GM13977 (cell line): Measurements from ENCODE around the gene TRNT1.
A peak's percentile ranks its signal among the peaks of the same experiment; 100 is the strongest.

Source experiments
- DNase-seq: peaks from one replicate; pipeline ENCODE4 v3.0.0; 2012; ENCODE audit warnings: low spot score
- in situ Hi-C: fragments of 300-500 bp; cut with MboI; formaldehyde crosslinking; loops from one replicate; pipeline ENCODE4 v1.12.0; 2022; ENCODE audit warnings: low sequenced_read_pairs, low pct_unique_long_range_greater_than_20kb, mixed read lengths, inconsistent platforms; ENCODE audit not compliant: unreplicated experiment
- TF ChIP-seq, protein P1 (sequence below): IDR thresholded peaks from 2 replicates; pipeline ENCODE4 v1.5.1; 2012; ENCODE audit warnings: mild to moderate bottlenecking, control low read depth; ENCODE audit not compliant: insufficient read depth; ENCODE audit errors: extremely low read depth, missing control alignments

The TRNT1 gene

DNA sequence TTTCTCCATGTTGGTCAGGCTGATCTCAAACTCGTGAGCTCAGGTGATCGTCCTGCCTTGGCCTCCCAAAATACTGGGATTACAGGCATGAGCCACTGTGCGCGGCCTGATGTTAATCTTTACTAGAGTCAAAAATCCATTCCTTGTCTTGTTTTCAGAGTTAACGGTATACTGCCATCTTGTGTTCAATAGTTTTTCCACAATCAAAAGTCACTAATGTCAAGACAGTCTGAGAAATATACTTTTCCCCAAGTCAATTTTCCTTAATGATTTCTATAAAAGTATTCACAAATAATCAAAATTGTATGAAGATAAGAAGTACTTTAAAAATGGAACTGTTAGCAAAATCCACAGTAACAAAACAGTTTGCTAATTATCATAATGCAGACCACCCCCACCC, 44.3 kb downstream of the TRNT1 start:
- in situ Hi-C loops = no loop called here
- DNase-seq = no peak
- TF ChIP-seq, protein P1, sequence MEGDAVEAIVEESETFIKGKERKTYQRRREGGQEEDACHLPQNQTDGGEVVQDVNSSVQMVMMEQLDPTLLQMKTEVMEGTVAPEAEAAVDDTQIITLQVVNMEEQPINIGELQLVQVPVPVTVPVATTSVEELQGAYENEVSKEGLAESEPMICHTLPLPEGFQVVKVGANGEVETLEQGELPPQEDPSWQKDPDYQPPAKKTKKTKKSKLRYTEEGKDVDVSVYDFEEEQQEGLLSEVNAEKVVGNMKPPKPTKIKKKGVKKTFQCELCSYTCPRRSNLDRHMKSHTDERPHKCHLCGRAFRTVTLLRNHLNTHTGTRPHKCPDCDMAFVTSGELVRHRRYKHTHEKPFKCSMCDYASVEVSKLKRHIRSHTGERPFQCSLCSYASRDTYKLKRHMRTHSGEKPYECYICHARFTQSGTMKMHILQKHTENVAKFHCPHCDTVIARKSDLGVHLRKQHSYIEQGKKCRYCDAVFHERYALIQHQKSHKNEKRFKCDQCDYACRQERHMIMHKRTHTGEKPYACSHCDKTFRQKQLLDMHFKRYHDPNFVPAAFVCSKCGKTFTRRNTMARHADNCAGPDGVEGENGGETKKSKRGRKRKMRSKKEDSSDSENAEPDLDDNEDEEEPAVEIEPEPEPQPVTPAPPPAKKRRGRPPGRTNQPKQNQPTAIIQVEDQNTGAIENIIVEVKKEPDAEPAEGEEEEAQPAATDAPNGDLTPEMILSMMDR = peak; percentile 51

DNA sequence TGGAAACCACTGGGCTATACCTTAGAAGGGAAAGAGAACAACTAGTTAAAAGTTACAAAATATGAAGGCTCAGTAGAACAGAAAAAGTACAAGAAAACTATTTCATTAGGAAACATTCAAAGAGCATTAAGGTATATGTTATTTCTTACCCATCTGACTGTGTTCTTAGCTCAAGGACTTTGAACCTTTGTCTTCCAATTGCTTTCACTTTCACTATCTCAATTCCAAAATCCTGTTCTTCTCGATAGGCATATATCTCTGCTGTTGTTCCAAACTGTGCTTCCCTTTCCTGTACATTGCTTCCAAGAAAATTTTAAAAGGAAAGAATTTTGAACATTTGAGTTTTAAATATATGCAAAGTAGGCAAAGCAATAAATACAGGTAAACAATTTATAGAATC, 45.9 kb downstream of the TRNT1 start:
- no peak for DNase-seq
- TF ChIP-seq, protein P1 = no peak
- in situ Hi-C loops = no loop called here

DNA sequence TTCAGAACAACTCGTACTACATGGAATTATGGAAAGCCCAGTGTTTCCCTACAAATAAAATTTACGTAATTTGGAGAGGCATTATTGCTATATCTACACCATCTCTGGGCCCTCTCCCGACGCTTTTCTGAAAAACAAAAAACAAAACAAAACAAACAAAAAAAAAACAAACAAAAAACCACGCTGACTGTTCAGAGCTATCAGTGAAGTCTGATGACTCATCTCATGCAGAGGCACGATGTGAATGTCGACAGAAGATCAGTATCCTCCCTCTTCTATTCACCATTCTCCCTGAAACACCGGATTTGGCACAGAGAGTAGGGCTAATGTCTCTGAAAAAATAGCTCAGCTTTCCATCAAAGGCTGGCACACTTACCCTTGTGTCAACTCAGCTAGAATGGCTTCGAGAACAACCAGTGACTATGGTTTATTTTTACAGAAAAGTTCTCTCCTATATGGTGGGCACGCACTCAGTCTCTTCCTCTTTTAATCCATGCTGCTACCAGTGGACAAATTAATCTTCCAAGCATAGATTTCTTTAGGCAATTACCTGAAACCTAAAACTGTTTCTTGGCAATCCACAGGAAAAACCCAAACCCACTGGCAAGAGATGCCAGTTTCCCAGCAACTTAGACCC, 51.2 kb downstream of the TRNT1 start:
- in situ Hi-C loops = loop anchor here (25.0 kb wide), 1 partner anchor 1109 kb away; no protein-coding TSS in a partner anchor
- TF ChIP-seq, protein P1 = no peak
- no peak for DNase-seq

DNA sequence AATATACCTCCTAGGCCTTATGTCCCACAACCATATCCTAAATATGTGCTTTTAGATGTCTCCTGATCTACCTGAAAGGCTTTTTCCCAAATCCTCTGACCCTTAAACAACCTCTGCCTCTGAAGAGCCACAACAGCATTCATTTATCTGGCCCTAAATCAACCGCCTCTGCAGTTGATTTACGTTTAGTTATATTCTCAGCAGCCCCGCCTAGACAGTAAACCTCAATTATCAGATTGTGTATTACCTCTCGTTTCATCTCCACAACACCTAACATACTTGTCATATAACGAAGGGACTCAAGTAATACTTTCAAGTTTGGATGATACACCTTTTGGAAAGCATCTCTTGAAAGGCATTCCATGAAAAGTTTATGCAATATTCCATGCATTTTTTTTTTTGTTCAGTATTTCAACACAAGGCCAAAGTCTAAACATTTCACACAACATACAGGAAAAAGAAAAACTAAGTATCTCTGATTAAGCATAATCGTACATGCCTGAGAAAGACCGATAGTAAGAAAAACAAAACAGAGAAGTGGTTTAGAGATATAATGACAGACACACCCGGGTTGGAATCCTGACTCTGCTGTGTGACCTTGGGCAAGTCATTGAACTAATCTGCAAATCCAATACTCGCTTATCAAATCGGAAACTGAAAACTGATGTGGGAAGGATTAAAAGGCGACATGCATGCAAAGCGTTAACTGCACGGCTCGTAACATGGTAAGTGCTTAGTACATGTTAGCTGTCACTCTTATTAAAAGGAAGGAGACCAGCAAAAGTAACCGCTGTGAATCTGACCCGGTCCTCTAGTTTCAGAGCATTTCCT, 52.0 kb downstream of the TRNT1 start:
- TF ChIP-seq, protein P1 = no peak
- in situ Hi-C loops = loop anchor here (25.0 kb wide), 1 partner anchor 1109 kb away; no protein-coding TSS in a partner anchor
- no peak for DNase-seq

DNA sequence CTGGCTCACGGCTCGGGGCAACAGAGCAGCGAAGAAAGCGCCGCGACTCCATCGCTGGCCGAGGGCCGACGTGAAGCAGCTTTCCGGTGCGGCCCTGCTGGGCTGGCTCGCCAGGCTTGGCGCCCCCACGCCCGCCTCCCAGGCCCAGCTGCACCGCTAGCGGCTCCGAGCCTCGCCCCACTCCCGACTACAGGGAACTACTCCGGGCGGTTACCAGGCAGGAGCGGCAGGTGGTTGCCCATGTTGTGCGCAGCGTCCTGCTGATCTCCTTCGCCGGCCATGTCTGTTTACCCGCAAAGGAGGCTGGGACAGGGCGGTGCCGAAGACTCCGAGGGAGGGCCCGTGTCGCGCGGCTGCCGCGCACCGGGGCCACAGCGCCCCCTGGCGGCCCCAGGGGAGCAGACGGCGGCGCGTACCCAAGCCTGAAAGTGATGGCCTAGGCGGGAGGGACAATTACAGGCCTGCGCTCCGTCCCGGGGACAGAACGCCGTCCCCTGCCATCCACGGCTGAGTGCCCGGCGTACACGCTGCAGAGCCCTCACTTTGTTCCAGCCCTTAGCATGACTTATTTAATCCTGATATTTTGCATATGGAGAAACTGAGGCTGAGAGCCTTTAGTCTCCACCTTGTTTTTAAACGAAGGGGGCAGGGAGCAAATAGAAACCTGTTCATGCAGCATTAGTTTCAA, 52.8 kb downstream of the TRNT1 start, which contains the start of gene CRBN:
Gene CRBN, minus strand, starts transcription at position 285 of the 688 bp plus-strand sequence. Its CDS starts 4 bp downstream, at position 281.
- TF ChIP-seq, protein P1 = peak; percentile 100
- peak; percentile 96 for DNase-seq
- in situ Hi-C loops = loop anchor here (25.0 kb wide), 1 partner anchor 1108 kb away; no protein-coding TSS in a partner anchor

DNA sequence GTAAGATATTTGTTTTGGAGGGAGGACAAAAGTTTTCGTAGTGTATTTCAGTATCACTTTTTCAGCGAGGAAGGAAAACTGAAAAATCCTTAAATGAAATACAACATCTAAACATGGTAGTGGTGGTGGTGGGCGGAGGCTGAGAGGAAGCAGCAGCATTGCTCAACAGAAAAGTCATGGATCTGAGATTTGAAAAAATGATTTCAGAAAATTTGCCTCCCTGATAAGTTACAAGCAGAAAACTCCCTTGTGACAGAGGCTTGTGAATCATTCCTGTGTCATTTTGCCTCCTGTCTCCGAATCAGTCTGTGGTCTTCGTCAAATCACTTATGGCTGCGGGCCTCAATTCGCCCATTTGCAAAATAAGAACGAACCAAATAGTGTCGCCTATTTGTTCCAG, 53.7 kb downstream of the TRNT1 start:
- DNase-seq = no peak
- in situ Hi-C loops = loop anchor here (25.0 kb wide), 1 partner anchor 1107 kb away; no protein-coding TSS in a partner anchor

More for the DNA sequence above, 53.7 kb downstream of the TRNT1 start:
- TF ChIP-seq, protein P1 = no peak
